Measurements from ENCODE around the gene RBBP9.

DNA sequence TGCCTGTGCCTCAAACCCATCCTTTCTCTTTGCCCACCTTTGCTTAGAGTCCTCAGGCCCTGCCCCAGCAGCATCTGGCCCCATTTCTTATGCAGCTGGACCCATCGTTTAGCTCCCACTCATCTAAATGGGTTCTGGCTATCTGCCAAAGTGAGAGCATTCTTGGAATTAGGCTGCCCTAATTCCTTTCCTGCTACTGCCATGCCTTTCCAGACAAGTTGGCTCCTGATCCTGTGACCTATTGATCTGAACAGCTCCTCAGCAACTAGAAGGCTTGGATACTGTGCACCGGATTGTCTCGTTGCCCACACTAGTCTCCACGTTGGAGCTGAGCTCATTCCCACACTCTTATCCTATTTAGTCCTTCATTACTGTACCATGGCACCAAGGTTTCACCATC lies 53.1 kb downstream of the RBBP9 start:
- no peak for TF ChIP-seq POLR2A (conservative IDR thresholded peaks at IDR 0.05)
- no peak for TF ChIP-seq CTCF (IDR thresholded peaks at IDR 0.05 in 2 of 3, conservative IDR thresholded peaks at IDR 0.05 in 1 of 3; ENCODE audit: insufficient read depth in 2 of 3, low read depth in 1 of 3, low read length in 3 of 3)
- TF ChIP-seq, protein P1, sequence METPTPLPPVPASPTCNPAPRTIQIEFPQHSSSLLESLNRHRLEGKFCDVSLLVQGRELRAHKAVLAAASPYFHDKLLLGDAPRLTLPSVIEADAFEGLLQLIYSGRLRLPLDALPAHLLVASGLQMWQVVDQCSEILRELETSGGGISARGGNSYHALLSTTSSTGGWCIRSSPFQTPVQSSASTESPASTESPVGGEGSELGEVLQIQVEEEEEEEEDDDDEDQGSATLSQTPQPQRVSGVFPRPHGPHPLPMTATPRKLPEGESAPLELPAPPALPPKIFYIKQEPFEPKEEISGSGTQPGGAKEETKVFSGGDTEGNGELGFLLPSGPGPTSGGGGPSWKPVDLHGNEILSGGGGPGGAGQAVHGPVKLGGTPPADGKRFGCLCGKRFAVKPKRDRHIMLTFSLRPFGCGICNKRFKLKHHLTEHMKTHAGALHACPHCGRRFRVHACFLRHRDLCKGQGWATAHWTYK (CRISPR knock-in tag; IDR thresholded peaks at IDR 0.05) = no peak
- TF ChIP-seq ZNF76 (CRISPR knock-in tag; IDR thresholded peaks at IDR 0.05; ENCODE audit: borderline replicate concordance) = no peak
- TF ChIP-seq FOXP1 (CRISPR knock-in tag; IDR thresholded peaks at IDR 0.05) = no peak
- no peak for TF ChIP-seq RBM14 (IDR thresholded peaks at IDR 0.05; ENCODE audit: borderline replicate concordance, insufficient read depth, low read depth, low read length)
- TF ChIP-seq JUND (IDR thresholded peaks at IDR 0.05; ENCODE audit: borderline replicate concordance, low read depth, low read length) = no peak
- TF ChIP-seq JUND (tag; IDR thresholded peaks at IDR 0.05; ENCODE audit: borderline replicate concordance, low read depth, low read length) = no peak

All from K562 (cell line).